Measurements from ENCODE around the gene KMT2C.
"Not testable (repeated sequence)": the region's sequence is repeated elsewhere in the genome, so short reads cannot be mapped to it uniquely, and the experiment has no call there.

KMT2C gene

GRCh38 chr7:152402384-152403250 lies 33.2 kb downstream of the KMT2C start:
- DNase-seq (ENCODE audit: low spot score) = no peak

GRCh38 chr7:152399344-152399743 lies 36.5 kb downstream of the KMT2C start:
- DNase-seq (ENCODE audit: low spot score) = no peak

GRCh38 chr7:152395112-152395511 lies 40.7 kb downstream of the KMT2C start:
- DNase-seq (ENCODE audit: low spot score) = no peak

GRCh38 chr7:152394214-152394613 lies 41.6 kb downstream of the KMT2C start:
- not testable (repeated sequence) for DNase-seq (ENCODE audit: low spot score)

GRCh38 chr7:152392254-152392653 lies 43.5 kb downstream of the KMT2C start:
- no peak for DNase-seq (ENCODE audit: low spot score)

- DNase-seq (ENCODE audit: low spot score) = not testable (repeated sequence)
Measured at GRCh38 chr7:152386136-152386764, 49.6 kb downstream of the KMT2C start.

GRCh38 chr7:152384235-152385200 lies 51.3 kb downstream of the KMT2C start:
- not testable (repeated sequence) for DNase-seq (ENCODE audit: low spot score)

- peak; percentile 47 for DNase-seq (ENCODE audit: low spot score)
Measured at GRCh38 chr7:152383341-152384234, 52.2 kb downstream of the KMT2C start.

- no peak for DNase-seq (ENCODE audit: low spot score)
Measured at GRCh38 chr7:152382244-152382643, 53.6 kb downstream of the KMT2C start.

GRCh38 chr7:152380931-152381578 lies 54.7 kb downstream of the KMT2C start:
- DNase-seq (ENCODE audit: low spot score) = not testable (repeated sequence)

GRCh38 chr7:152378497-152378896 lies 57.3 kb downstream of the KMT2C start:
- not testable (repeated sequence) for DNase-seq (ENCODE audit: low spot score)

- DNase-seq (ENCODE audit: low spot score) = not testable (repeated sequence)
Measured at GRCh38 chr7:152376716-152377484, 58.9 kb downstream of the KMT2C start.

- no peak for DNase-seq (ENCODE audit: low spot score)
Measured at GRCh38 chr7:152370297-152370696, 65.5 kb downstream of the KMT2C start.

GRCh38 chr7:152369518-152369917 lies 66.3 kb downstream of the KMT2C start:
- no peak for DNase-seq (ENCODE audit: low spot score)

GRCh38 chr7:152367170-152367569 lies 68.6 kb downstream of the KMT2C start:
- no peak for DNase-seq (ENCODE audit: low spot score)

GRCh38 chr7:152366662-152367061 lies 69.1 kb downstream of the KMT2C start:
- DNase-seq (ENCODE audit: low spot score) = no peak

GRCh38 chr7:152365982-152366603 lies 69.7 kb downstream of the KMT2C start:
- no peak for DNase-seq (ENCODE audit: low spot score)

GRCh38 chr7:152363798-152364197 lies 72.0 kb downstream of the KMT2C start:
- no peak for DNase-seq (ENCODE audit: low spot score)
